GM18858 (cell line): ENCODE results near the gene ZBTB8B.

Experiments
- ATAC-seq: cut with Tn5 transposase; IDR thresholded peaks from one replicate; pipeline ENCODE4 v1.9.1; 2021; ENCODE audit not compliant: unreplicated experiment

Gene ZBTB8B

DNA sequence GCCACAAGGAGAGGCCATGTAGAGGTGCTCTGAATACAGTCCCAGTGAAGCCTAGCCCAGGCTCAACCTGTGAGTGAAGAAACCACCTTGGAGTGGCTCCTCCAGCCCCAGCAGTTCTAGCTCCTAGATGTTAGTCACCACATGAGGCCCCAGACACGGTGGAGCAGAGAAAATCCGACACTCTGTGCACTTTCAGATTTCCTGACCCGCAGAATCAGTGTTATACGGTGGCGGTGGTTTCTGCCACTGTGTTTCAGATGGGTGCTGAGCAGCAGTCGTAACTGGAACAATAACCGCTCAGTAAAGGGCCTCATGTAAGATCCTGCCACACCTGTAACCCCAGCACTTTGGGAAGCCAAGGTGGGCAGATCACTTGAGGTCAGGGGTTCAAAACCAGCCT is 38.3 kb downstream of the ZBTB8B start:
- ATAC-seq: no peak

DNA sequence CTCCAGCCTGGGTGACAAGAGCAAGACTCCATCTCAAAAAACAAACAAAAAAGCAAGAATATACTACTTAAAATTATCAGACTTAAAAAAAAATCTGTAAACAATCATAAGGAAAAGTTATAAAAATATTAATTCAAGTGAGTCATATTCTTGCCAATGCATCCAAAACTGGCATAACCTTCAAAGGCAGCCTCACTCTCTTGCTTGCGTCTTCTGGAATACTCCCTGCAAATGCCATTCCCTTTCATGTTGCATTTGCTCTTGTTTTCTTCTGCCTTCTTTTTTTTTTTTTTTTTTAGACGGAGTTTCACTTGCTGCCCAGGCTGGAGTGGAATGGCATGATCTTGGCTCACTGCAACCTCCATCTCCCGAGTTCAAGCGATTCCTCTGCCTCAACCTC is 42.1 kb downstream of the ZBTB8B start:
- ATAC-seq: no peak

DNA sequence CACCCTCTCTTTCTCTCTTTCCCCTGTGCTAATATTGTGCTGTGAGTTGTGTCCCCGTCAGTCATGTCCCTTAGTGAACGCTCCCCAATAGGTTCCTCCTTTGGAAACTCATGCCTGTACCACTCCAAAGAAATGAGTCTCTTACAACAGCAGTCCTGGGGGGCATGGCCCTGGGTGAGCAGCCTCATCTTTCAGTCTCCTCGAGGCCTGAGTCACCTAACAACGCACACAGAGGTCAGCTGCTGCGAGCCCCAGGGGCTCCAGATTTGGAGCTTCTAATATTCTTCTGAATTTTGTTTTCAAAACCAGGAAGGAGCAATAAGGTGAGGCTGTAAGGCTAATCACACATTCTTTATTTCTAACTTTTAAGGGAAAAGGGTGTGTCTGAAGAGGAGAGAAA is 43.9 kb downstream of the ZBTB8B start:
- ATAC-seq: no peak

DNA sequence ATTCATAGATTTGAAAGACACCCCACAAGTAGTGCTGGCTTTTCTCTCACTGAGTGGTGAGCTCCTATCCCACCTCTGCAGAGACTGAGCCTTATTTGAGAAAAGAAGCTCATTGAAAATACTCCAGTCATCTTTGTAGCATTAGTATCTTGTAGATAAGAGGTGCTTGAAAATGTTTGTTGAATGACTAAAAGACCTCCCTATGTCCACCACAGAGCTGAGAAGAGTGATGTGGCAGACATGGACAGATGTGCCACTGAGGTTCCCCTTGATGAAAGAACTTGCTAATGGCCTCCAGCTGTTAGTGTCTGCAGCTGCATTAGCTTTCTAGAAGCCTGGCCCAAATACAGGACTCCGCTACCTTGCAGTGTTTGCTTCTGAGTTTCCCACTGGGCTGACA is 45.1 kb downstream of the ZBTB8B start:
- no peak for ATAC-seq
